GM18502 (cell line): ENCODE results near the gene PRCP.

Experiments used
- ATAC-seq: cut with Tn5 transposase; IDR thresholded peaks from one replicate; pipeline ENCODE4 v1.9.1; 2021; ENCODE audit warnings: mild to moderate bottlenecking; ENCODE audit not compliant: unreplicated experiment, poor library complexity

PRCP gene

DNA sequence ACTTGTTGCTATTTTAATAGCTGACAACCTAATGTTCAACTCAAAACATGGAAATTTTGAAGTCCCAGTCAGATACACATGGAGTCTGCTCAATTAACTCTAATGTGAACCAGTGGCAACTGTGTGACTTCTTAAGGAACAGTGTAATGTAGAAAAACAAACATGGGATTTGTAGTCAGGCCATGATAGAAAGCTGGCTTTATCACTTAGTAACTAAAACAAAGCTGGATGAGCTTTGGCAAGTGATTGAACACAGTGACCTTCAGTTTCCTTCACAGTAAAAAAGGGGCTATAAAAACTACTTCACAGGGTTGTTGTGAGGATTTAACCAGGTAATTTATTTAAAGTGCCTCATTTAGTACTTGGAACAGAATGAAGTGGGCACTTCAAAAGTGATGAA, 62.6 kb downstream of the PRCP start:
- no peak for ATAC-seq

DNA sequence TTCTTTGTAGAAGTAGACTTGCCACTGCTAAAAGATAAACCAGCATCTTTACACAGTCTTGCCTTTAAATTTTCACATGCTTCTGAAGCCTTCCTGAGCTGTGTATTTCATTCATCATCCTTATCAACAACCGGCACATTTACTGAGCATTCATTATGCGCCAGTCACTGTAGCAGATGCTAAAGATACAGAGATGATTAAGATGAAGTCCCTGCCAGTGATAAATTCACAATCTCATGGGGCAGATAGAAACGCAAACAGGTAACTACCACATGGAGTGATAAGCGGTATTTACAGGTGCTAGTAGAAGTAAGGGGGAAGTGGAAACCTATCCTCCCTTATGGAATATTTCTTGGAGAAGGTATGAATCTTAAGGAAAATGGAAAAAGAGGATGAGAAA, 67.2 kb downstream of the PRCP start:
- ATAC-seq = no peak

DNA sequence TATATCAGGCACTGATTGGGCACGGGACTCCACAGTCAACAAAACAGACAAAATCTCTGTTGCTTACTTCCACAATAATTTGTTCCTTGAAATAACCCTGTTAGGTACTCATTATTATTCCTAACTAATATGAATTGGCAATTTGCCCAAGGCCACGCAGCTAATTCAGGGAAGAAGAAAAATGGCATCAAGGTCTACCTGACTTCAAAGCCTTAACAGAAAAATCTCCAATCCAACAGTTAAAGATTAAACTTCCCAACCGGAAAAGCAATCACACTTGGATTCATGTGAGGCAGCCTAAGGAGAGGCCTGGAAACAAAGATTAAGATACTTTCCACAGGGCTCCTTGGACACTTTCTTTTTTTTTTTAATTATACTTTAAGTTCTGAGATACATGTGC, 68.9 kb downstream of the PRCP start:
- ATAC-seq = no peak

DNA sequence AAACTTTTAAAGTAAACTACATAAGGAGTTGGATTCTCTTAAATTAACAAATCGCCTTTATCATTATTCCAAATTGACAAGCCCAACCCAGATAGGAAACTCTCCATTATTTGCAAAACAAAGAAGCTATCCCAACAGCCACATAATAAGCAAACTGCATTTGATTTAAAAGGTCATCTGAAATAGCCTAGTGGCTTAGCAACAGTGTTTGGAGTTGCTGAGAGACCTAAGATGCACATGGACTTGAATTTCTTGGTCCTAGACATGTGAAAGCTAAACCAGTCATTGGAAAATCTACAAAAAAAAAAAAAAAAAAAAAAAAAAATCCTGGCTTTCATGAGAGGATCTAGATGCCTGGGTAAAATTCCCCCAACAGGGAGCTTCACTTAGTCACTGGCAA, 69.5 kb downstream of the PRCP start:
- no peak for ATAC-seq

DNA sequence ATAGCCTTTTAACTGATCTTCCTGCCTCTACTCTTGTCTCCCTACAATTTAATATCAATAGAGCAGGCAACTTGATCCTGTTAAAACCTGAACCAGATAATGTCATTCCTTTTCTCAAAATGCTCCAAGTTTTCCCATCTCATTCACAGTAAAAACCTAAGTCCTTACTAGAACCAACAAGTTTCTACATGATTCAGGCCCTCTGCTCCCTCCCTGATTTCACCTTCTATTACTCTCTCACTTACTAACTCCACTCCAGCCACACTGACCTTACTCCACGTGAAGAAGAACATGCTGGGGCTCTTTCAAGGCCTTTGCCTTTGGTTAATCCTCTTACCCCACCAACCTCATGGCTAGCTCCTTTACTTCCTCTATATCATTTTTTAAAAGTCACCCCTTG, 71.1 kb downstream of the PRCP start:
- ATAC-seq = no peak

DNA sequence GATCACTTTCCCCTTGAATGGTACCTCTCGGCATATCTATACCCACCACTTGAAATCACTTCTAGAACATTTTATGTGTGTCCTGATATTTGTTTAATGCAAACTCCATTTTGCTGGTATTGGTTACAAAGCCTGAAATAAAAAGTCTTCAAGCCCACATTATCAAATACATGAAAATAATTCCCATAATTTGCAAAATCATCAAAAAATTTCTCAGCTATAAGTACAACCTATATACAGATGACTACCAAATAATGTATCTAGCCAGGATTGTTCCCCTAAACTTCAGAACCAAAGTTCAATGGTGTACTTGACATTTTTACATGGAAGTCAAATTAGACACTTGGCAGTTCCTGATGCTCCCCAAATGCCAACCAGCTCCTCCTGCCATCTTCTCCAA, 71.8 kb downstream of the PRCP start:
- no peak for ATAC-seq

DNA sequence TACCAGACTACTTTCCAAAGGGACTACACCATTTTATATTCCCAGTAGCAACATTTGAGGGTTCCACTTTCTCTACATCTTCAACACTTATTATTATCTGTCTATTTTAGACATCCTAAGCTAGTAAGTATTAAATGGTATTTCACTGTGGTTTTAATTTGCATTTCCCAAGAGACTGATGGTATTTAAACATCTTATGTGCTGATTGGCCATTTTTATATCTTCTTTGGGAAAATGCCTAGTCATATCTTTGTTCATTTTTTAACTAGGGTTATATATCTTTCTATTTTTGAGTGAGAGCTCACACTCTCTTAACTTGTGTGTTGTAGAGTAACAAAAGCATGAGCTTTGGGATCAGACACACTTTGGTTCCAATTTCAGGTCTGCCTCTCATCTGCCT, 73.7 kb downstream of the PRCP start:
- no peak for ATAC-seq

DNA sequence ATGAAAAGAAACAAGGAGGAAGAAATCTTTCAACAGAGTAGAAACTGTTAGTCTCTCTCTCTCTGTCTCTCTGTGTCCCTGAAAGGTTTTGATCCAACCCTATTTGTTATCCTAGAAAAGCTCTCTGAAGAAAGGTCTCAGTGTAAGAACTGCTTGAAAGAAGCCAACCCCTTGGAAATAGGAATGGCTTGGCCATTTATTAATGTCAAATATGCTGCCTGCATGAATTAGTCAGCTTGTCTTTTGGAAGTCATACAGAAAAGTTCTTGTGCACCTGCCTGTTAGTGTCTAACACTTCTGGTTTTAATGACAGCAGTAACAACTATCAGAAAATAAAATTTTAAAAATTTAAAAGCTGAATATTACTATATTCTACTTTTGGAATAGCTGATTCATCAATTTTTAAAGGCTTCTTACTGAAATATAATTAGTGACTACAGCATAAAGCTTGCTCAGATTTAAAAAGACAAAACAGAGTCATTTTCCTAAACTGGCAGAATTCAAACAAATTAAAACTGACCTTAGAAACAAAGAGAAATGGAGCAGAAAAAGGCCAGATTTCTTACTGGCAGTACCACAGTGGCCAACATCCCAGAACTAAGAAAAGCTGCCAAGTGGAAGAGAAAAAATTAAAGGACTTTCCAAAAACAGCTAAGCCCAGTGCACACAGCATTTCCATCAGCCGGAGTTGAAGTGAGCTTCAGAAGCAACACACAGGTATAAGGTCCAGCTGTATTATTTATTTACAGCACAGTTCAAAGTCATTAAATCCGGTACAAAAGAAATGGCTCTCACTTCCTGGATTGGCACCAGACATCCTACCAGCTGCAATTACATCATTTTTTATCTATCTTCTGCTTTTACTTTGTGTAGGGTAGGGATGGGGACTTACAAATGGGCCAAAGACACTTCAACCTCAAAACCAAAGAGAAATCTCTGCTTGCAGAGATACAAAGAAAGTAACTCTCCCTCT, 76.3 kb downstream of the PRCP start:
- ATAC-seq = no peak

DNA sequence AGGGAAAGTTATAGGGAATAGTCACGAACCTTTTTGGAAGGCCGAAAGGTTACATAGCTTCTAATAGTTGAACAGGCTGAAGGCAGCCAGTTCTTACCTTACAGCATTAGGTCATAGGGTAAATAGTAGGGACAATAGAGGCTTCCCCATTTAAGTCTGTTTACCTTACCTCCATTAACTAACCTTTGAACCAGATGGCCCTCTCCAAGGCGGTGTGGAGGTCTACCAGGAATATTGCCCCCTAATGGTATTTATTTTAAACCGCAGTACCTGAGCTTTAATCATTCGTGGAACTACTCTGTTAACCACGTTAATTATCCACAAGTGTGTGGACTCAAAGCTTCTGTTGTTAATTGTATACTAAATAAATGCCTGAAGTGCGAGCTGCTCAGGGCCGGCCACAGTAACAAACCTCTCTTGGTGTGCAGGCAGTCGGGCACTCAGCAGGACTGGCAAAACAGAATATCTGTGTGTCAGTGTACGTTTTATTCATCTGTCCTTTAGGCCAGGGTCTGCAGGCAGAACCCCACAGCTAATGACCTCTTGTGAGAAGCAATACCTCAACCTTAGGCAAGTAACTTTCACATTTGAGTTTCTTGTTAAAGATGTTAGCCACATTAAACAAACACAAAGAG, 81.7 kb downstream of the PRCP start:
- ATAC-seq = no peak

DNA sequence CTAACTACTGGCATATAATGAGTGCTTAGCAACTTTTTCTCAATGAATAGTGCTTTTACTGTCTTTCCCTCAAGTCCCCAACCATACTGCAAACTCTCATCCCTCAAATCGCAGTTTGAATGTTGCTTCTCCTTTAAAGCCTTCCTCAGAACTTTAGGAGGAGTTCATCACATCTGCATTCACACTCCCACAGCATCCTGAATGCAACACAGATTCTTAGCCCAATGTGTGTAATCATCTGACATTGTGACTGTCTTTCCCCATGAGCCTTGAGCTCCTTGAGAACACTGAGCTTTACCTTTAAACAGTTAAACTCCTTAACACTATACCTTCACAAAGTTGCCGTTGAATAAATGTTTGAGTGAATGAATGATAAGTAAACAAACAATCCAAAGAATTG, 84.8 kb downstream of the PRCP start:
- no peak for ATAC-seq

DNA sequence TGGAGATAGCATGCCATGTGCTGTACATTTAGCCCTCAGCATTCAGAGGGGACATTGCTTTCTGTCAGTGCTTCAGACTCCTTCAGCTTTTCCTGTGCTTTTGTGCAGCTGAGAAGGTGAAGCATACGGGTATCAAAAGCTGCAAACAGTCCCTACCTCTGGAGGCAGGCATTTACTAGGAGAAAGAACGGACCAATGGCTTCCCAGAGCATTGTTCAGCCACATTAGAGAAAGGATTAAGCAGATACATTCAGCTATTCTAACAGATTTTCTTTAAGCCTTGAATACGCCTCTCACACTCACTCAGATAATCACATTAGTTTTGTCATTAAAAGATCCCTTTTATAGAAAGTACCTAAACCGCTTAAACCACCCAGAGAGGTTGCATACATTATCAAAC, 85.9 kb downstream of the PRCP start:
- no peak for ATAC-seq

DNA sequence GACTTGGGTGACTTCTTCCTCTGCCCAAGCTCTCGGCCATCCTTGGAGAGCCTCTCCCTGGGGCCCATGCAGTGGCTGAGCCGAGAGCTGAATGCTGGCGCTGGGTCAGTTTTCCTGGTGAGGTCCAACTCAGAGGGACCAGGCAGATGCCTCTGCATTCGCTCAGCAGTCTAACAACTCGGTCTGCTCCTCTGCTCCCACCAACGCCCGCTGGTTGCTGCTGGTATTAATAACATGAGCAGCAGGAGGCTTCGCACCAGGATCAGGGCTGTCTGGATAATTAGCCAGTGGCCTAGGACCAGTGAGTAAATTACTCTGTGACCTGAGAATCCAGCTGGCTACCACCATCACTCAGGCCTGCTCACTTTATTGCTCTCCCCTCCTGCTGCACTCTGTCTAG, 88.9 kb downstream of the PRCP start:
- no peak for ATAC-seq

DNA sequence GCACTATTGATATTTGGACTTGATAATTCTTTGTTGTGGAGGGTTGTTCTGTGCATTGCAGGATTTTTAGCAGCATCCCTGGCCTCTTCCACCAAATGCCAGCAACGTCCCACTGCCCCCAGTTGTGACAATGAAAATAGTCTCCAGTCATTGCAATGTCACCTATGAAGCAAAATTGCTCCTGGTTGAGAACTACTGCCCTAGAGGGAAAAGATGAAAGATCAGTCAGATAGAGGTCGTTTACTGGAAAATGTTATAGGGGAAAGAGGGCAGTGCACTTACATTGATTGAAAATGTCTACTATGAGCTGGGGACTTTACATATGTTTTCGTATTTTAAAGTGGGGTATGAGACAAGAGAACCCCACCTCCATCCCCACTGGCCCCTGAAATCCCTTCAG, 89.5 kb downstream of the PRCP start:
- ATAC-seq = no peak

DNA sequence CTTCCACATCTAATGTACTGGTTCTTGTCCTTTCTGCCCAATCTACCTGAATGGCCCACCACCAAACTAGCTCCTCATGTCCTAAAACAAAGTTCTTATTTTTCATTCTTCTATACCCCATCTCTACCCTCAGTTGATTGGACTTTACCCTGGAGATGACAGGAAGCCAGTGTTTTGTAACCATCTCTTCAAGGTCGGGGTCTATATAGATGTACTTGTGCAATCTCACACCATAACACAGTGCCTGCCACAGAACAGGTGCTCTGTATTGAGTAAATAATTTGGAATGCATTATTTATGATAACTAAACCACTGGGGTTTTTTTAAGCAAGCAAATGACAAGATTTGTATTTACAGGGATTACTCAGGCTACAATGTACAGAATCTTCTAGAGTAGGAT, 89.9 kb downstream of the PRCP start:
- ATAC-seq = no peak

DNA sequence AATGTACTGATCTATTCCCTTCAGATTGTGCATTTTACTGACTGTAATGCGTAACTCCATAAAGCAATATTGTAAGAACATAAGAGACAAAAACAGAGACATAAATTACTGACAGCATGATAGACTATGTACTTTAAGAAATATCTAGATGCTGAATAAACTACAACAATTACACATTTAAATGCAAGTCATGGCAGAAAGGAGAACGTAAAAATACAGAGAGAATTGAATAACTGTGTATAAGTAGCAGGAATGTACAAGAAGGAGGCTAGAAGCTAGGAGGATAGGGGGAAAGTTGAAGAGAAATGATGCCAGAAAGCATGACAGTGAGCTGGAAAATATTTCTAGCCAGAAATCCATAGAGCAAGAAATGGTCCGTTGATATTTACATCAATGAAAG, 92.6 kb downstream of the PRCP start:
- ATAC-seq = no peak

DNA sequence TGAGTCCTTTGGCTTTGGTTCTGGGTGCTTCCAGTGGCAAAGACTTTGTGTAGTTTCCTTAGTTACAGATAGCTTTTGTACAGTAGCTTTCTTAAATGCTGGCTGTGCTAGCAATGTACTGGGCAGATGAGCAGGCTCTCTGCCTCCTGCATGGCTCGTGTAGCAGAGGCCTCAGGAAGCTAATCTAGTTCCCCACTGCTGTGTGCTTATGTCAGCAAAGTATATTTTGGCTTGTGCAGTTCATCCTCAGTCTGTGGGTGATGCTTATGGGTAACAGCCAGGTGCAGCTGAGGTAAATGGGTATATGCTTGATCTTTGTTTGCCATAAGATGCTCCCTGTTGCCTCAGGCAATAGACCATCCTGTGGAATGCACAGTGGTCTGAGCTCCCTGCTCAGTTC, 97.5 kb downstream of the PRCP start:
- ATAC-seq = no peak

DNA sequence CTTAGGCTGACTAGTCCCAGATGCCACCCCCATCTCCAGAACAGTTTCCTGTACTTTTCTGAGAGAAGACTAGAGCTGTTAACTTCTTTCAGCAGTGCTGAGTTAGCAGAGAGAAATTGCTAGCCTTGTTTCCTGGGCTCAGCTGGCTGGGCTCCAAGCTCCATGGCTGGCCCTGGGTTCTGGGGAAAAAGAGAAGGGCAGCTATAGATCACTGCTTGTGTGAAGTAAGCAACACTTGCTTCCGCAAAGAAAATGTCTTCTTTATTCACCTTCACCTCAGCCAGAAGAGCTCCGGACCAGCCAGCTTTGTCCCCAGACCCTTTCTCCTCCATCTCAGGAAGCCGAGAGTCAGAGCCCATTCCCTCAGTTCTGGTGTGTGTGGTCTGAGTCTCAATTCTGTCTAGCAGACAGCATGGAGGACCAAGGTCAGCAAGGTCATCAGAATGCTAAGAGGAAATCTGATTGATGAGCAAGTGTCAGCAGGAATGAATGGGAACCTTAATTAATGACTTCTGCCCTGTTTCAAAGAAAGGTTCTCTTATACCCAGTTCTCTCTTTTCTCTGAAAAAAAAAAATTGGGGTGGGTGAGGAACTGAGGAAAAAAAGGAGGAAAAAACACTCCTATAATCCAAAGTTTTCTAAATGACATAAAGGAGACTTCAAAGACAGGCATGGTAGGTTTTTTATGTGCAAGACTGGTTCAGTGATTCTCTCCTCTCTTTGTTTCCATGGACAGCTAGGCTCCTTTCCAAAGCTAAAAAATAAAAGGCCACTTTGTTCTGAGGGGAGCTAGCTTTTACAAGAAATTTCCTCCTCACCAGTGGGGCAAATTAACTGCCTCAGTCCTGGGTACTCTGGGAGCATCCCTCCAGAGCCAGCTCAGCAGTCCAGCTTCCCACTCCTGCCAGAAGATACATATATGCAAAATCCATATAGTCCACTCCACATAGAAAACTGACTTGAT, 103.0 kb downstream of the PRCP start:
- no peak for ATAC-seq

DNA sequence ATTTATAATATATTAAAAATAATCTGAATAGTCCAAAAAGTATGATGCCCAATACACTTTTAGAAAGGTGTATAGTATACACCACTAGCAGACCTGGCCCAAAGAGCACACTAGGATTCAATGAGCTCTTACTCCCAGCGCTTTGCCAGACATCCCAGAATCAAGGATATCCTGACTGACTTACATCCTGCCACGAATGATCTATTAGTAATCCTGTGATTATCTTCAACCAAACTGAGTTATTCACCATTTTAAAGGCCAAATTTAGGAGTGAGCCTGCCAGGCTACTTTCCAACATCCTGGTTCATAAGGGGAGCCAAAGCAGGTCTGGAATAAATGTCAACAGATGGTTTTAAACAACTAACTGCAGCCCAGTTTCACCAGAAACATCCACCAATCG, 105.7 kb downstream of the PRCP start:
- ATAC-seq = no peak

DNA sequence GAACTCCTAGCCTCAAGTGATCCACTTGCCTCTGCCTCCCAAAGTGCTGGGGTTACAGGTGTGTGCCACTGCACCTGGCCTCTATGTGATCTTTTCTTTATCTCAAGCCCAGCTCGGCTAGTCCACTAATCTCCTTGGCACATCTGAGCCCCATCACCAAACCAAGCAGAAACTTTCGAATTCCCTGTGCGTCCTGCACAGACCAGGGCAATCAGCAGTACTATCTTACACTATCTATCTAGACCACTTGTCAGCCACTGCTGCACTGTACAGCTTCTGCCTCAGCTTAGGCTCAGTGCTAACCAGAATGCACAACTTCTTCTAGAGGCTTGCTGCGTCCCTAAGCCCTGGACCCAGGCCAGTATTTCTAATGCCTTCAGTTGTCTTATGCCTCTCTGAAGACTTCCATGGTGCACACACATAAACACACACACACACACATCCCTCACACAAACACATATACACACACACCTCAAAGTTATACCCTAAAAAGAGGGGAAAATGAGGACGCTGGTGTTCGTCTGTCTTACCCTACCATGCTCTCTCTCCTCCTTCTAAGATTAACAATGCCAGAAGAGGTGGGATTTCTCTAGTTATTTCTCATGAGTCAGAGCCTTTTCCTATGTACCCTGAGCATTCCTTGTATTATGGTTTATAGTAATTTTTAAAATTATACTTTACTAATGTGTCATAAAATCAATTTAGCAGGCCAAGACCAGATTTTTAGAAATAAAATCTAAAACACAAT, 107.2 kb downstream of the PRCP start:
- no peak for ATAC-seq

DNA sequence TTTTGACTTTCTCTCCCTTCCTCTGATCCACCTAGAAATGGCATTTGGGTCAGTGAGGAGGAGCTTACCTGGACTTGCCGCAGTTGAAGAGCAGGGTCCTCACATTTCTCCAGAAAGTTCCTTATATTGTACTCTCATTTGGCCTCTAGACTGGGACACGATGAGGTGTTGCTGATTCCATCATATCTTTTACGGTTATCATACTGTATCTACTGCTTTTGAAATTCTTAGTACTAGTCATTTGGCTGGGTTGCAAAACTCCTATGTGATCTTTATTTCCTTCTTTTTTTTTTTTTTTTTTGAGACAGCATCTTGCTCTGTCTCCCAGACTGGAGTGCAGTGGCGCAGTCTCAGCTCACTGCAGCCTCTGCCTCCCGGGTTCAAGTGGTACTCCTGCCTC, 107.9 kb downstream of the PRCP start:
- no peak for ATAC-seq
